Activated gamma-delta T cell treated with Interleukin-2 at 50 U/mL for 16 hours (primary cell): Measurements from ENCODE around the gene DGCR6L.
"Not testable (repeated sequence)": the region's sequence is repeated elsewhere in the genome, so short reads cannot be mapped to it uniquely, and the experiment has no call there.

Experiments
- DNase-seq: peaks from one replicate; pipeline ENCODE4 v3.0.0-alpha.2; 2020

Gene DGCR6L

DNA sequence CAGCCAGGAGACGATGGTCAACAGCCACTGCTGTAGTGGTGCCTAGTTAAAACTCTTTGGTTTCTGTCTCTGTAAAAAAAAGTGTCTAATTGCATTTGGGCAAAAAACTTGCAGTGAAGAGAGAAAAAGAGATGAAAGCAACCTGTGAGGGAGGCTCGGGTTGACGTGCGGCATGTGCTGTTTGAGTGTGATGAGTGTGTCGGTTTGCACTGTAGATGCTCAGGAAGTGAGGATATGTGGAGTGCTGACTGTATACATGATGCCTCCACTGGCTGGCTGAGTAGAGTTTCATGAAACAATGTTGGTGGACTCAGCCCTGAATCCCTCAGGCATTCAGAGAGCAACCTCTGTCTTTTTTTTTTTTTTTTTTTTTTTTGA is 4.3 kb upstream of the DGCR6L start:
- DNase-seq, result no peak

DNA sequence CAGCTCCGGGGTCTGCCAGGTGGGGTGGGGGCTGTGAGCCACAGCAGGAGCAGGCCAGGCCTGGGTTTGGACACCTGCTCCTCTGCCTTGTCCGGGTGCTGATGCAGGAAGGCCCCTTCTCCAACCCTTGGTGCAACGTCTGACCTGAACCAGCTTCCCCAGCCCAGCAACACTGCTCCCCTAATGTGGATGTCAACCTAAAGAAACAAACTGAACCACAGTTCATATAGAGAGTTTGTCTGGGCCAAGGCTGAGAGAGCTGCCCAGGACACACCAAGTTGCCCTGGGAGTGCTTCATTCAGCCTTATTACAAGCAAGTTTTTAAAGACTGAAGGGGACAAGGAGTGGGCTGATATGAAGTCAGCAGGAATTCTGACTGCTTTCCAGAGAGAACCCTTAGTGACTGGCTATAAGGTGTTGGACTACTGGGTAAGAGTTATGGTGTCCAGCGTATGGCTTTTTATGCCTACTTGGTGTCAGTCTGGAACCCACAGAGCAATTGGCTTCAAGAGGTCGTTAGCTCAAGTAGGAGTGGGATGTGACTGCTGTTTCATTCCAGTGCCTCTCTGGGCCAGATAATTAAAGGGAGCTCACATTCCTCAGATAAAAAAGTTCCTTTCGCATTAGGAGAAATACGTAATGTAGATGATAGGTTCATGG is 1.8 kb upstream of the DGCR6L start:
- DNase-seq, result not testable (repeated sequence)

DNA sequence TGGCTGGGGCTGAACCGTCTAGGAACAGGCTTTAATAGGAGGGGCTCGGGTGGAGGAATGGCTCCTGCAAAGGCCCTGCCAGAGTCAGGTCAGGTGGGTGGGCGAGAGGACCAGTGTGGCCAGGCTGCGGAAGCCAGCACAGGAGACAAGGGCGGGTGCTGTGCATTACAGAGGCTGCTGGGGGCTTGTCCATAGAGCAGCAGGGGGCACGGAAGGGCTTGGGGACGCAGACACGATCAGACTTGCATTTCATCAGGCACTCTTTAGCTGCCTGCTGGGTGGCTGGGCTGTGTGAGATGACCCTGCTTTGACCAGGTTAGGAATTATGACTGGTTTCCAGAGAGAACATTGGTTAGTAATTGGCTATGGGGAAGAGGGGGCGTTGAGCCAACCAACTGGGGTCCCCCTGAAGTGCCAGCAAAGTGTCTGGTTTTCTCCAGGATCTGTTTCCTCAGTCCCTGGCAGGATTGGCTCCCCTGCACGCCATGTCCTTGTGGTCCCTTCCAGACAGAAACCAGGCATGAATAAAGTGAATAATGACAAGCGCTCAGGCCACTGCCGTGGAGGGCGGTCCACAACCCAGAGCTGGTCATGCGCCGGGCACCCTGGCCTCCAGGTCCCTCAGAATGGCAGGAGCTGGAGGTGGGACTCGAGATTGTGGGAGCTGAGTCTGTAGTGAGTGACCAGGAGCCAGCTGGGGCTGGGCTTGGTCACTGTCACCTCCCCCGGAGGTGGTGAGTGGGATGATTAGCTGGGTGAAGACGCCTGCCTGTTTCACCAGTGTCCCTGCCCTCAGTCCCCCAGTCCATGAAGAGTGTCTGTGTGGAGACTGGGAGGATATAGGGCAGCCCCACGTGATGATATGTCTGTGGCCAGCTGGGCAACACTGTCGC is 1.0 kb upstream of the DGCR6L start:
- DNase-seq, result not testable (repeated sequence)

DNA sequence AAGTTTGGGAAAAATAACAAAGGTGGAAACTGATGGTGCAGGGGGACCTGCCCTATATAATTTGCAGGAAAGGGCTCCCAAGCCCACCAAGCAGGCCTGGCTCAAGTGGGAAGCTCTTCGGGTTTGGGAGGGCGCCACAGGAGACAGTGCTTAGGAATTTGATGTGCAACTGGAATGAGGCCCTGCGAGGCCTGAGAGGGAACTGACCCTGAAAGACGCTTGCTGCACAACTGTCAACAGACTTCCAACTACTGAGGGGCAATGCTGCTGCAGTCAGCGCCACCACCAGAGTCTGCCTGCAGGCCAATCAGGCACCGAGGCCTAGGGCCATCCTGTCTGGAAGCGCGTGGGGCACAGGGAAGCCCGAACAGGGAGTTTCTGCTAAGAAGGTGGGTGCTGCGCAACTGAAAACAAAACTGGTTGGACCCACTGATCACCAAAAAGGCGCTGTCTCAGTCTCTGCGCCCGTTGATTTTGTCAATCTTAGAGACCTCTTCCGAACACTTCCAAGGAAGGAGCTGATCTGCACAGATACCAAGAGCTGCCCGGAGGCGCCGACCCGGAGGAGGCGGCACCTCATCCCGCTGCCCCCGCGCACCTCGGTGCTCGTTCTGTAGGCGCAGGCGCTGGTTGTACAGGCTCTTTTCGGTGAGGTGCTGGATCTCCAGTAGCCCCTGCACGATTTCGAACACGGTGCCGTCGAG is 667 bp downstream of the DGCR6L start:
- DNase-seq, result no peak

DNA sequence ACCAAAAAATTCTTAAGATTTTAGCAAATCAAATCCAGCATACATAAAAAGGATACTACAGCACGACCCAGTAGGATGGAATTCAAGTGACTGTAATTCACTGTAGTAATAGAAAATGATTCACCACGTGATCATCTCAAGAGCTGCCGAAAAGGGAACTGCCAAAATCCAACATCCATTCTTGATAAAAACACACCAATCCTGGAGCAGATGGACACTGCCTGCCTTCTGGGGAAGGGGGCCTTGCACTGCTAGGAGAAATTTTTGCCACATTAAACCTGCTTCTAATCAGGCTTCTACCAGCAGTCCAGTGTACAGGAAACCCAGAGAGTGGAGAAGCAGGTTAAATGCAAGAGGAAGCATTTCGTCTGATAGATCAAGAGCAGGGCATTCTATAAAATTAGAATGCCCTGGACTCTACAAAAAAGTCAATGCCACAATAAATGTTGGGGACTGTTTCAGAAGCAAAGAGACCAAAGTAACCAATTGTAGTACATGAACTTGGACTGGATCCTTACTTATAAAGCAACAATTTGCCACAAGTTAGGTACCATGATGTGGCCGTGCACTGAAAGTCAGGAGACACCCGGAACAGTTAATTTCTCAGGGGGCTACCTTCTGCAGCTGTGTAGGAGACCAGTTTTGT is 1.7 kb downstream of the DGCR6L start:
- DNase-seq, result not testable (repeated sequence)

DNA sequence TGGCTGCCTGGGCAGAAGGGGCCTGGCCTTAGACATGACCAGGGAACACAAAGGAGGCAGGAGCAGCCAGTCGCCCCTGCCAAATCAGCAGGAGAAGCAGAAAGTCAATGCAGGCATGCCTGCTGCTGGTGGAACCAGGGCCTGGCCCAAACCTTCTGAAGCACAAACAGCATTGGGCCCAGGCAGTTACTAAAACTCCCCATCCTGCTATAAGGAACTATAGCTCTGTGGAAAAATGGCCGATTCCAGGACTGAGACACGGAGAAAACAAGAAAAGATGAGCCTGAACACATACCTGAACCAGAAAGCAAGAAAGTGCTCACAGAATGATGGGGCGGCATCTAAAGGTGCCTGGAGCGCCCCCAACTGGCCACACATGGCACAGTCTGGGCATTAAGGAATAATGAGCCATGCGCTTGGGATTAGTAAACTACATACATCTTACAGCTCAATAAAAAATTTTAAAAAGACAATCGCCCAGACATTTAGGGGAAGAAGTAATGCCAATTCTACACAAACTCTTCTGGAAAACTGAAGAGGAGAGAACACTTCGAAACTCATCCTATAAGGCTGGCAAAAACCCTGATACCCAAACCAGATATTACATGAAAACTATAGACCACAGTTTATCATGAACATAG is 2.3 kb downstream of the DGCR6L start:
- DNase-seq, result not testable (repeated sequence)

DNA sequence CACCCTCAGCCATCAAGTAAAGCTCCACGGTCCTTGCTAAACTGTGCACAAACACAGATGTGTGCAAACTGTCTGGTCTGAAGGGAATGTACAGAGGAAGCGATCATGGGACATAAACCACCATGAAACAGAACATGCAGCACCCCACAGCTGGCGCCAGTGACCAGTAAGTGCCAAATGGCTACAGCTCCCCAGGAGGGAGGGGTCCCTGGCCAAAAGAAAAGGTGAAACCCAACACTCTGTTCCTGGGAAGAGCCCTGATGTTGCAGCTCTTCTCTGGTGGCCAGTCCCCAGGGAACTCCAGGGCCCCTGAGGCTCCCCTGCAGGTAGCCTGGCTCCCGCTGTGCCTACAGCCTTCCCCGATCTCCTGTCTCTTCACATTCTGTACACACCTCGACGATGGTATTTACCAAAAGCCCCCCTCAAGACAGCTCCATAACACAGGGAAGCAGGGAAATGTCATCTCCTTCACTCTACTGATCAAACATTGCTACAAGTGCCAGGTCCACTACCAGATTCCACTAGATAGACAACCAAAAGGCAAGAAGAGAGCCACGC is 2.9 kb downstream of the DGCR6L start:
- no peak for DNase-seq

DNA sequence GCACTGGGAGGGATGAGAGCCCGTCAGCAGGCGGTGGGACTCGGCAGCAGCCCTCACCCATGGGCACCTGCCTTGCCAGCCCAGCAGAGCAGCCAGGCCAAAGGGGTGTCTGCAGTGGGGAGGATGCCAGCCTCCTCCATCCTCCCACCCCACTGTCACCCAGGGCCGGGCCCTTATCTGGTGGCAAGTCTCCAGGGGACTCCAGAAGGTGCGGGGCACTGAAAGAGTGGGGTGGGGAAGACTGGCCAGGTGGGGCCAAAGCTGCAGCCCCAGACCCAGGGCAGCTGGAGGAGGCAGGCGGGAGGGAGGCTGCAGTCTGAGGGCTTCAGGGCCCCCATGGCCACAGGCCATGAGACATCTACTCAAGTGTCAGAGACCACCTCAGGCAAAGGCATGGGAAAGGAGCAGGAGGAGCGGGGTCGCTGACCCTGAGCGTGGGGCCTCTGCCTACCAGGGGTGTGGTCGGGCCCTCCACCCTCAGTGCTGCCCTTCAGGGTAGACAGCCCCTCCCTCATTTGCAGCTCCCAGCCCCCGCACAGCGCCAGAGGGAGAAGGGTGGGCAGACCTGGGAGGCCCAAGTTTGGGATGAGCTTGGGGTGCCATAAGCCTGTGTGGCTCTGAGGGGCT is 3.5 kb downstream of the DGCR6L start:
- DNase-seq, result no peak

DNA sequence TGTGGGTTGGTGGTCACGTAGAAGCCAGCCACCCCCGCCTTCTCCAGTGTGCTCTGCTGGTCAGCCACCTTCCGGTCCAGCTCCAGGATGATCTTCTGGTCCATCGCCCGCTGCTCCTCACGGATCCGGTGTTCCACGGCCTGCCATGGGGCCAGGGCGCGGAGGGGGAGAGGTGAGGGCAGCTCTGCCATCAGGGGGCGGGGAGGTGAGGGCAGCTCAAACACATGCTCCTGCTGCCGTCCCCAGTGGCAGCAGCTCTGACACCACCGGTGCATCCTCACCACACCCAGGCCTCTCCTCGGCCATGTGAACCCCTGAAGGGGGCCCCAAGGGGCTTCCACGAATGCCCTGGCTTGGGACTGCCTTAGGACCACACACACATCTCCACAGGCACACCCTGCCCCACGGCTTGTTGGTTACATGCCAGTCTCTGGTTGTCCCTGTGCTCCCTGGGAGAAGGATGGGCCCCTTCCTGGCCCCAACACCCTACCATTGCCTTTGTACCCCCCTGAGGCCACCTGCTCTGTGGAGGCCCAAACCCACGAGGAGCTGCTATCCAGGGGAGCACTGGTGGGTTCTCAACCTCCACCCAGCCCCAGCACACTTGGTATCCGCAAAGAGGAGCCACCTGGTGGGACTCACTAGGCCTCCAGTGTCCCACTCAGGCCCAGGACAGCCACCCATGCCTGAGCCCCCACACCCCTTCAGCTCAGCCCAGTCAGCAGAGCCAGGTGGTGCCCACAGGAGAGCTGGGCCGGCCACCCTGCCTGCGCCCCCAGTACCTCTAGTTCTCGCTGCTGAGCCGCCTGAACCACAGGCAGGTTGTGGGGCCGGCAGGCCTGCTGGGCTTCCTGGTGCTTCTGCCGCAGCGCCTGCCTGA is 4.3 kb downstream of the DGCR6L start:
- DNase-seq, result no peak

DNA sequence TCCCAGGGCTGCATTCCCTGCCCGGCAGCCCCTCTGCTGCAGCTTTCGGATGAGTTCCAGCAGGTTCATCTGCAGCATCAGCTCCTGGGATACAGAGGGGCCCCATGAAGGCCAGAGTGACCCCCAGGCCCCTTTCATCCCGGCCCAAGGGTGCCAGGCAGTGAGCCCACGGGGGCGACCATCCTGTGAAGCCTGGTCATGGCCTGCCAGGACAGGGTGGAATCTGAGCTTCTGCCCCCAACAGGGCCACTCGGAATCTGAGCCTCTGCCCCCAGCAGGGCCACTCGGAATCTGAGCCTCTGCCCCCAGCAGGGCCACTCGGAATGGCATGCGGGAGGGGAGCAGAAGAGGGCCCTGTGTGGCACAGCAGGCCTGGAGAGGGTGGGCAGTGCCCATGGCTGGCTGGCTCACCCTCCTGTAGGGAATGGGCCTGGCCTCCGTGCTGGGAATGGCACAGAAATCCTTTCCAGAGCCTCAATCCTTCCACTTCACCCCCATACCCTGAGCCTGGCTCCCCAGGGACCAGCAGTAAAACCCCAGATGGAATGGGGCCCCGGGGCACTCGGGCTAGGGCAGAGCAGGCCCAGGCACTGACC is 5.0 kb downstream of the DGCR6L start:
- DNase-seq, result not testable (repeated sequence)

DNA sequence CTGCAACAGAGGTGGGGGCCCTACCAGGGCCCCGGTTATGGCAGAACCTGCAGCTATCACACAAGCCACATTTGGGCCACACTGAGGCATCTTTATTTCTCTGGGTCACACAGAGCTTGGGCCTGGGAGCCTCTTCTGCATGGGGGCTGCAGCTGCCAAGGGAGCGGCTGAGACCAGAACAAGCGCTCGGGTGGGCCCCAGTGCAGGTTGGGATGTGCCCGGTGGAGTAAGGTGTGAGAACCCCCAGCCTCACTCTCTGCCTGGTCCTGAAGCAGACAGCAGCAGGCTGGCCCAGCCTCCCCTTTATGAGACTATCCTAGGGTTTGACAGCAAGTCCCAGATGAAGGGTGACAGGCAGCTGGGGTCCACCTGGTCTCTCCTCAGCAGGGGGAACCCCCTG is 5.7 kb downstream of the DGCR6L start:
- not testable (repeated sequence) for DNase-seq

DNA sequence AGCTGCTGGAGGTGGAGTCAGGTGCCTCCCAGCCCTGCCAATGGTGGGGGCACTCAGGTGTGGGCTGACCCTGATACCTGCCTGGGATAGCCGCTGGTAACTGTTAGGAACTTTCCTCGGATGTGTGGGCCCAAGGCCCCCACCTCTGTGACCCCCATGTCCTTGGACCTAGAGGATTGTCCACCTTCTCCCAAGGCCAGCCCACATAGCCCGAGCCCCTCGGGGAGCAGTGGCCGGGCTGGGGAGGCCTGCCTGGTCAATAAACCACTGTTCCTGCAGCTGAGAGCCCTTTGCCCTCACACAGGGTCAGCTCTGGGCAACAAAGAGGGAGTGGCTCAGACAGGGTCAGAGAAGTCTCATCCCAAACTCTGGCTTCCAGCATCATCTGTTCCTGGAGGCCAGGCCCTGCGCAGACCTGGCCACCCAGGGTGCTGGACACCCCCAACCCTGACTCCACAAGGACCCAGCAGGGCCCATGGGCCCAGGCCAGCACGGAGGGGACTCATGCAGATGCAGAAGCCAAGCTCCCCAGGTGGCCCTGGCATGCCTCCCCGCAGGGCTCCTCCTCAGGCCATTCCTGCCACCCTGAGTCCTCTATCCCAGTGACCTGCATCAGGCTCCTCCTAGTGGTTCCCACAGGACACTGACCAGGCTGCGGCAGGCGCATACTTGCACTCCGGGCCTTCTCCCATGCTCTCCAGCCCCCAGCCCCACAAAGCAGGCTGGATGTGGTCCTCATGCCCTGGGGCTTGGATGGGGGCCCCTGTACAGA is 6.4 kb downstream of the DGCR6L start:
- not testable (repeated sequence) for DNase-seq

DNA sequence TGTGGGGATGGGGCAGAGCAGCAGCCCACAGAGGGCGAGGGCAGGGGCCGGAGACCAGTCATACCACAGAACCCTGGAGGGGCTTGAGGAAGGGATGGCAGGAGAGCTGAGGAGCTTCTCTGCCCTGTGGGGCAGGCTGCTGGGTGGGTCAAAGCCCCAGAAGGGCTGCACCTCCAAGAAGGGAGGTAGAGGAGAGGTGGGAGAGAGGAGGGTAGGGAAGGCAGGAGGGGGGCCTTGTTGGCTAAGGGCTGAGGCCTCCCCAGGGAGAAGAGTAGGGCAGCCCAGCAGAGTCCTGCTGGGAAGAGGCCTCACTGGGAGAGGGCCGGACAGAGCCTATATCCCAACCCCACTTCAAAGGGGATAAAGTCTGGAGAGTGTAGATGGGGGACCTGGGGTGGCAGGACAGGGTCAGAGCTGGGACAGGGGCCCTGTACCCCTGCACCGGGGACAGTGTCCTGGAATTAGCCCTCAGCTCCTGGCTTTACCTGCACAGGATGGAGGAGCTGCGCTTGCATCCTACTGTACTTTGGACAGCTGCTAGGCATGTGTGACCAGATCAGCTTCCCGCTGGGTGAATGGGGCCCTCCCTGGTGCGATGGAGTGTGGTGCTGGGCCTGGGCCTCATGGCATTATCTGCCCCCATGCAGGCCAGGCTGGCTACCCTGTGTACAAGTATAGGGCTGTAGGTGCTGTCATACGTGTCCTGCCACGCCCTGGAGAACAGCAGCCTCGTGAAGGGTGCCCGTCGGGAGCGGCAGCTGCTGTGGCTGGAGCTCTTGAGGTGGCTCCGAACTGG is 7.3 kb downstream of the DGCR6L start:
- DNase-seq, result no peak

DNA sequence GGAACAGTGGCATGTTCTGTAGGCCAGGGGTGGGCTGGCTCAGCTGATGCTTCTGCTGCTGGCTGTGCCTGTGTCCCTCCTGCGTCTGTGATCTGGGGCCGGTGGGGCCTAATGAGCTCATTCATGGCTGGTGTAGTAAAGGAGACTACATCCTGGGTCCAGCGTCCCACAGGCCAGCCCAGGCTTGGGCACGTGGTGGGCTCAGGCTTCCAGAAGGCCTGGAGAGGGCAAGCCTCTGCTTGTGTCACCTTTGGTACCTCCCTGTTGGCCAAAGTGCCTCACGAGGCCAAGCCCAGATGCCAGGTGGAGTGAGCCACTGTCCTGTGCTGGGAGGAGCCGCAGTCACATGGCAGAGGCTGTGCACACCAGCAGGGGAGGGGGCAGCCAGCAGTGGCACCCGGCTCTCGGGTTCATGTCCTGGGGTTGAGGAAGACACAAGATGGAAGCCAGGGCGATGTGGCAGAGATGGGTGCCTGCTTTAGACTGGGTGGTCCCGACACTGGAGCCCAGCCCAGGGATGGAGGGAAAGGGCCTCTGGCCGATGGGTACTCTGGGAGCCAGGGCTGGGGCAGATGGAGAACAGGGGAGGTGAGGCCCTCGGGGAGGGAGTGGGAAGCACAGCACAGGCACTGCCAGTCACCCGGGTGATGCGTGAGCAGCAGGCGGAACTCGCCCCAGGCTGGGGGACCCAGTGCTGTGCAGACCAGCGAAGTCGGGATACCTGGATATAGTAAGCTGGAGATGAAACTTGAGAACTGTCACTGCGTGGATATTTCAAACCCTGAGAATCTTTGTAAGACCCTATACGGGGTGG is 8.4 kb downstream of the DGCR6L start:
- not testable (repeated sequence) for DNase-seq

DNA sequence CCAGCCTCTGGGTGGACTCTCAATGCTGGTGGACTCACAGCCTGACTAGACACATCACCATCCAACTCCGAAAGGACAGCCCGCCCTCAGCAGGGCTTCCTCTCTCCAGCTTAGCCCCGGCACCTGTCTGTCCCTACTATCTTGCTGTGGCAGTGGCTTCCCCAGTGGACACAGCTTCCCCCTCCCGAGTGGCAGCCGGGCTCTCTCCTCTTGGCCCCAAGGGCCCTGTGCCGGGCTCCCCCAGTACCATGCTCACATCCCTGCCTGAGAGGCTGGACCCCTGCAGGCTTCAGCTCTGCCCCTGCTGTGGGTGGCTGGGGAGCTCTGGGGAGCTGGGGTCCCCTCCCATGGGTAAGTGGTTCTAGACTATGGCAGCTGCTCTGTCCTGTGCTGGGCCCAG is 9.1 kb downstream of the DGCR6L start:
- not testable (repeated sequence) for DNase-seq

DNA sequence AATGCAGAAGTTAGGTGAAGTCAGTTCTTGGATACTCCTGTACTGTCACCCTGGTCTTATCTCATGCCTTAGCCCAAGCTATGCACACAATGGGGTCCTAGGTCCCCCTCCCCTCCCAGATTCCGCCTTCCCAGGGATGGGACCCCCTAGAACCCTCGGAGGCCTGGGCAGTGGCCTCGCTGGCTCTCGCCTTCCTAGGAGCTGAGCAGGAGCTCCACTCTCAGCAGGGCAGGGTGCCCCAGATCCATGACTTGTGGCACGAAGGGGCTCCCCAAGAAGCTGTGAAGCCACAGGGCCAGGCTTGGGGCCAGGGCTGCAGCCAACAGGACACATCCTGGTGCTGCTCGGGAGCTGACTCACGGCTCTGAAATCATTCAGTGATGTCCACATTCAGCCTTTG is 9.7 kb downstream of the DGCR6L start:
- DNase-seq, result not testable (repeated sequence)

DNA sequence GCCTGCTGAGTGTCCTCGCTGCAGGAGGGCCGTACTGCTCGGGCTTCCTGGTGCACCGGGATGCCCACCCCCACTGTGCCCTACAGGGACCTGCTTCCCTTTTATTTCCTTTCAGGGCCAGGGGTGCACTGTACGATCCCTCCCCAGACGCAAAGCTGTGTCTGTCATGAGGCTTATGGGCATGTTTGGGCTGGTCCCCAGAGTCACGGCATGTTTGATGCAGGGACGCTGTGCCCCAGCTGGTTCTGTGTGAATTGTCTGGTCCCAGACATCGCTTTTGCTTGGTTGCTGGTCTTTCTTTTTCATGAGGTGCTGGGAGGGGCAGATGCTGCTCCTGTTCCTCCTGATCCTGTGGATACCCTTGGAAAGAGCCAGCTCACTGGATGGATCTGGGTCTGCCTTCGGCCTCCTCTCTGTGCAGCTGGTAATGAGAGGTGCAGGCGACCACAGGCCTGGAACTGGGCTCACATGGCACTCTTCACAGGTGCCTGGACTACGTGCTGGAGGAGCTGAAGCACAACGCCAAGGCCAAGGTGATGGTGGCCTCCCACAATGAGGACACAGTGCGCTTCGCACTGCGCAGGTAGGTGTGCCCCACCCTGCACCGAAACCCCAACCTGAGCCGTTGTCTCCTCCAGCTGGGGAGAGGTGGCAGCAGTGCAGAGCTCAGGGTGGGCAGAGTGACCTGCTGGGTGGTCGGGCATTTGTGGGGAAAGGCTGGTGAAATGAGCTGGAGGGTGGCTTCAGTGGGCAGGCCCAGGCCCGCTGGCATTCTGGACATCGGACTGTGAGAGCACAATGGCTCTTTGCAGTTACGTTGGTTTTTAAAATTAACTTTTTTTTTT is 10.8 kb downstream of the DGCR6L start:
- DNase-seq, result not testable (repeated sequence)
